T-helper 2 cell treated with Interferon-gamma antibody and Interleukin-4, amounts not matched to agents 5 μg/mL and 100 μg/mL, for 36 hours (primary cell): ENCODE data around the gene STRIT1.

Experiments used
- DNase-seq: peaks from one replicate; pipeline ENCODE4 v3.0.0; 2021; ENCODE audit warnings: low spot score
- H3K27ac Mint-ChIP-seq: one replicate; pipeline ENCODE4 v1.8.0; 2021; ENCODE audit warnings: mild to moderate bottlenecking, mixed read lengths
- H3K27me3 Mint-ChIP-seq: one replicate; pipeline ENCODE4 v1.8.0; 2021; ENCODE audit warnings: low read depth, mixed read lengths
- H3K36me3 Mint-ChIP-seq: one replicate; pipeline ENCODE4 v1.8.0; 2021; ENCODE audit warnings: low read depth, mixed read lengths
- H3K4me1 Mint-ChIP-seq: one replicate; pipeline ENCODE4 v1.8.0; 2021; ENCODE audit warnings: low read depth, mixed read lengths
- H3K4me3 Mint-ChIP-seq: one replicate; pipeline ENCODE4 v1.8.0; 2022; ENCODE audit warnings: mild to moderate bottlenecking, moderate library complexity, mixed read lengths
- H3K9me3 Mint-ChIP-seq: one replicate; pipeline ENCODE4 v1.8.0; 2021; ENCODE audit warnings: mixed read lengths

STRIT1 gene

DNA sequence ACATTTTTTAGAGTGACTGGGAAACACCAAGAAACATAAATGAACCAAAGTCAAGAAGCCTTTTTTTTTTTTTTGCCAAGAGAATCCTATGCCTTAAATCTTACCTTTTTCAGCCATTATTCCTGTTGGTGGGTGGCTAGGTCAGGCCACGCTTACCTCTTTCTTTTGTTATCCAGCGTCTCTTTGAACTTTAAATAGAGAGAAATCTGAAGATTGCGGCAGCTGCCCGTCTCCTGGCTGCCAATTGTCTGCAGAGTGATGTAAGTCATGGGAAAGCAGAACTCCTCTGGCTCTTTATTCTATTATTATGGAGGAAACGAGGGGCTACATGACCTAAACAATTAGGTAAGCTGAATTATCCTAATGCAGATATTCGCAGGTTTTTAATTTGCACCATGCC is at the start of gene STRIT1:
Gene STRIT1, minus strand, starts transcription at position 168 of the 400 bp plus-strand sequence.
- Mint-ChIP-seq H3K27ac (no peak within 1 kb of the TSS), H3K4me1 (no peaks in the 10 kb centered on the region), H3K9me3 (peaks cover 4% of the 10 kb centered on the region), H3K36me3 (no peaks in the 10 kb centered on the region), H3K27me3 (no peaks in the 10 kb centered on the region), H3K4me3 (no peak within 1 kb of the TSS)
- DNase-seq: no peak

DNA sequence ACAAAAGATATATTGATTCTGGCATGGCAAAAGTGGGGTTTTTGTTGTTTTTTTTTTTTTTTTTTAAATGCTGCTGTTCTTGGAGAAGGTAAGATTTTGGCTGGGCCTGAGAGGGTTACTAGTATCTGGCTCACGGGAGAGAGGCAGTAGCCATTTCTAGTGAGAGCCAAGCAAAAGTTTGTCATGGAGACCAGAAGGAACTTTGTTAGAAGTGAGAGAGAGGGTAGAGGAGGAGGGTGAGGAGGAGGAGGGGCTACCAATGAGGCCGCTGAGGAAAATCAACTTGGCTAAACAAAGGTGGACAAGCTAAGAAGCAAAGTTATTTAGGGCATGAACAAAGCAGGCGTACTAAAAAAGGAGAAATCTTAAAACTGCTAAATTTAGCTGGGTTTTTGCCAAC is 48.9 kb upstream of the STRIT1 start:
- Mint-ChIP-seq H3K4me3 (no peak overlapping the region), H3K4me1 (peaks cover 3% of the 10 kb centered on the region), H3K27ac (no peak overlapping the region), H3K27me3 (peaks cover 8% of the 10 kb centered on the region), H3K9me3 (no peaks in the 10 kb centered on the region), H3K36me3 (no peaks in the 10 kb centered on the region)
- no peak for DNase-seq

DNA sequence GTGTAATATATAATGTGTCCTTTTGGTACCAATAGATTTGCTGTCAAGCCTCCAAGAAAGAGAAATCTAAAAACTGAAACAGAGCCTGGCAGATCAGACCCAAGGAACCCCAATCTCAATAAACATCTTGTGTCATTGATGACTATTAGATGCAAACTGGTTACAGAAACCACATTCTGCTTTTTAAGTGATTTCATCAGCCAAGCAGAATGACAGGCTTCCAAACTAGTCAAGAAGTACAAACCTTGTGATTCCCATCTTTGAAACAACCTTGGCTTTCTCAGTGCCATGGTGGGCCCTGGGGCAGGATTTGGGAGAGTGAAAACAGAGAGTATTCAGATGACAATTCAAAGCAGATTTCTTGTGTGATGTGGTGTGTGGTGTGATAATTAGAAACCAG is 45.6 kb upstream of the STRIT1 start:
- Mint-ChIP-seq H3K4me1 (peaks cover 13% of the 10 kb centered on the region), H3K4me3 (no peak overlapping the region), H3K27me3 (peaks cover 8% of the 10 kb centered on the region), H3K9me3 (no peaks in the 10 kb centered on the region), H3K36me3 (no peaks in the 10 kb centered on the region), H3K27ac (no peak overlapping the region)
- DNase-seq: no peak

DNA sequence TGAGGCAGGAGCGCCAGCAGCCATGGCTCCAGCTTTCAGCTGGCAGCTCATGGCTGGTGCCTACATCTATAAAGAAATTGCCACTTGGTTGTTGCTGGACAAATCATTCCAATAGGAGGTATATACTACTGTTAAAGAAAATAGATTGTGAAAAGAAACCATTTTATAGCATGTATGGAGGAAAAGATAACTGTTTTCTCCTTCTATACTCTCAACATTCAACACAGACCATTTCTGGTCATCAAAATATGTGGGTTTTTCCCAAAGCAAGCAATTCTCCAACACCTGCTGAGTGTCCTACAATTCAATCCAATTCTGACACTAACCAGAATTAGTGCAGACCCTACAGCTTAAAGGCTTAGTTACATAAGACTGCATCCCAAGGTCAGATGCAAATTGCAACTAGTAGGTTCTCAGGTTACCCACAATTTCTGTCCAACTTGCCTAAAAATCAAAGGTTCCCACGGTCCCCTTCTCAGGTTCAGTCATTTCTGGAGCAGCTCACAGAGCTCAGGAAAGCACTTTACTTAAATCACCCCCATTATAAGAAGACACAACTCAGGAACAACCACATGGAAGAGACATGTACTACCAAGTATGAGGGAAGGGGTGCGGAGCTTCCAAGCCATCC is 42.4 kb upstream of the STRIT1 start:
- Mint-ChIP-seq H3K27ac (no peak overlapping the region), H3K4me3 (no peak overlapping the region), H3K4me1 (peaks cover 13% of the 10 kb centered on the region), H3K27me3 (peaks cover 5% of the 10 kb centered on the region), H3K9me3 (no peaks in the 10 kb centered on the region), H3K36me3 (no peaks in the 10 kb centered on the region)
- DNase-seq: no peak

DNA sequence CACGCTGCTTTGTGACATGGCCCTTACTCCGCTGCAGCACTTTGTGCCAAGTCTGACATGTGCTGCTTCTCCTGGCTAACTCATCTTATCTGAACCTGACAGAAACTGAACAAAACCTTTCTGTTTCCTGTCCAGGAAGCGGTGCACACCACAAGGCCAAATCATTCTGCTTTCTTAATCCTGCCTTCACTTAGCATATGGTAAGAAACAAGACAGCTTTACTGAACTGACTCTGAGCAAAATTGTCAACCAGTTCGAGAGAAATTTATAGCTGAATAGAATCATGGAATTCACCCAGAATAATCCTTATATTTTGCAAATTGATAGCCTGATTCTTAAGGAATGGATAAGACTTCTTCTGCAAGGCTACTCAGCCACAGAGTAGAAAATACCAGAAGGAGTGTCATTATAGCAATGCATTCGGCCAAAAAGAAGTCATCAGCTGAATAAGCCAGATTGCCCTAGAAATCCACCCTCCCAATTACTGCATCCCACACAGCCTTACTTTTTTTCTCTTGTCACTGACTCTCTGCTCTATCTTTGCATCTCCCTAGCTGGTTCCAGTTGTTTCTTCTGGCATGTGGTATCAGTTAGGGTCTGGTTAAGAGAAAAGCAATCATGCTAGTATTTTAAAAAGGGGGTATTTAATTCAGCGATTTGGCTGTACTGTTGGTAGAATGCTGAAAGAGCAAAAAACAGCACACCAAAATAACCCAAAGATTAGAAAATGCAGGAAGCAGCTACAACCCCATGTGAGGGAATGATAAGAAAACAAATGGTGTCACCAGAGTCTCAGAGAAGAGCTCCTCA is 41.6 kb upstream of the STRIT1 start:
- Mint-ChIP-seq H3K36me3 (no peaks in the 10 kb centered on the region), H3K4me3 (no peak overlapping the region), H3K9me3 (no peaks in the 10 kb centered on the region), H3K4me1 (peaks cover 13% of the 10 kb centered on the region), H3K27ac (no peak overlapping the region), H3K27me3 (peaks cover 5% of the 10 kb centered on the region)
- peak; percentile 6 for DNase-seq

DNA sequence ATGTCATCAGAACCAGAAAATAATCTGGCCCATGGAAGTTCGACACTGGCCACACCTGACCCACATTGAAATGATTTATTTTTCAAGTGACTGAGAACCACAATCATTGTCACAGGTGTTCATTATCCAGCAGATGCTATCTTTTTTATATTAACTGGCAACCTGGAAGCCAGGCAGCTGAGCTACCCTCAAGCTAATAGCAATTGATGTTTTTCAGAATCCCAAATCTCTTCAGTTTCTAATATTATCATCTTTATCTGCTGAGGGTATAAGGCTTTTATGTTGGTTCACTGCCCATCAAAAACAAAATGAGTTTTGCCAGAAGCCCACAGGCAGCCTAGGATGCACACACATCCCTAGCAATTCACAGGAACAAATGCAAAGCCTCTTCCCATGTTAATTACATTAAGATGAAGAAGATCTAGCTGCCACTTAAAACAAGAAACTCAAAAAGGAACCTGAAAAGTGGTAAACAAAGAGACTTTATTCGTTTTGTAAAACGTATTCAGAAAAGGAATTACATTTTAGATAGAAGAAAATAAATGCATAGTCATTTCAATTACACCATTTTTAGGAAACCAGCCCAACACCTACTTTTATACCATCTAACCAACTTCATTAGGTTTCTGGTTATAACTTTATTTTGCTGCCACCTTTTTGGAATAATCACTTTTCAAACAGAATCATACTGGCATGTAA is 40.9 kb upstream of the STRIT1 start:
- no peak for DNase-seq
- H3K4me1 Mint-ChIP-seq: peaks cover 10% of the 10 kb centered on the region
- H3K9me3 Mint-ChIP-seq: no peaks in the 10 kb centered on the region
- H3K36me3 Mint-ChIP-seq: no peaks in the 10 kb centered on the region
- peaks cover 2% of the 10 kb centered on the region for H3K27me3 Mint-ChIP-seq
- no peak overlapping the region for H3K27ac Mint-ChIP-seq
- no peak overlapping the region for H3K4me3 Mint-ChIP-seq

DNA sequence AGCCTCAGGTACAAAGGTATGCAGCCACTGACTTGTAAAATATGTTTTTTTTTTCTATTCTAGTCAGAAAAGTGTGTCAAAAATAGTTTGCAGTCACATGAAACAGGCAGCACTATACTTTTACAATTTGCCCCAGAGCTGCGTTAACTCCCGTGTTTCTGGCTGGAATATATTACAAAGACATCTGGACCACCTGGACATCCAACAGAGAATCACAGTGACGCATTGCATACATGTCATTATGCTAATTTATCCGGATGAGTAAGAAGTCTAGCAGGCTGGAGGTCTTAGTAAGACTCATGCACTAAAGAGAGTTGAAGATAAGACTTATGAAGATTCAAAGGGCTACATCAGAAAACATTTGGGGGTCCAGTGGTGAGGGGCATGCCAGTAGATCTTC is 39.2 kb upstream of the STRIT1 start:
- H3K4me1 Mint-ChIP-seq: peaks cover 10% of the 10 kb centered on the region
- H3K27me3 Mint-ChIP-seq: peaks cover 8% of the 10 kb centered on the region
- DNase-seq: no peak
- no peak overlapping the region for H3K4me3 Mint-ChIP-seq
- no peaks in the 10 kb centered on the region for H3K36me3 Mint-ChIP-seq
- H3K27ac Mint-ChIP-seq: no peak overlapping the region
- H3K9me3 Mint-ChIP-seq: no peaks in the 10 kb centered on the region

DNA sequence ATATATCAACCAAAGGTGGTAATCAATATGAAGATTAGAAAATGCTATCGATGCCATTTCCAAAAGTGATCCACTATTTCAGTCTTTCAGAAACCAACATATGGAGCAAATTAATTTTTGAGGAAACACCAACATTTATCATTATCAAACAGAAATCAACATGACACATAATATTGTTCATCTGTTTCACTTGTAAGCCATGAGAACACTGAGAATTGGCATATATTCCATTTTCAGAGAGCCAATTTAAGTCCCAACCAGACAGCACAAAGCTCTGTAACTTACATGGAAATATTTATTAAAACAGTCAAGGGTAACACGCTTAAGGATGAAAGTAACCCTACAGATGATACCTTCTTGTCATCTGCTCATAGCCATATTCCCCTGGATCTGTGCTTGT is 37.6 kb upstream of the STRIT1 start:
- Mint-ChIP-seq H3K4me1 (peaks cover 10% of the 10 kb centered on the region), H3K27me3 (peaks cover 8% of the 10 kb centered on the region)
- DNase-seq: no peak

DNA sequence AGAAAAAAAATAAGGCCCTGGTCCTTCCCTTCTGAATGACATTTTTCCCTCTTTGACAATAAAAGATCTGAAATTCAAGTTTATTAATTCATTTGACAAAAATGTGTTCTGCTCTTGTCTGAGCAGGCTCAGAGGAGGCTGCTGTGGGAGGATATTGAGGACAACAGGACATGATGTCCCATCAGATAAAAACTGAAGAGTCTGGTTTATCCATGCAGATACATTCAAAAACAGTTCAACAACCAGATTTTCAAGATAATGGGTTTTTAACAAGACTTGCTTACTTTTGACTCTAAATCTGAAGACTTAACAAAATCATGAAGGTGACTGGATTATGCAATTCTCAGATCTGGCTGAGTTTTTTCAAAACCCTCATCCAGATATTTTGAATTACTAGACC is 36.9 kb upstream of the STRIT1 start:
- no peak for DNase-seq
- Mint-ChIP-seq H3K4me3 (no peak overlapping the region), H3K27ac (no peak overlapping the region), H3K9me3 (no peaks in the 10 kb centered on the region), H3K27me3 (peaks cover 8% of the 10 kb centered on the region), H3K4me1 (peaks cover 7% of the 10 kb centered on the region), H3K36me3 (no peaks in the 10 kb centered on the region)

More for the DNA sequence above, 37.6 kb upstream of the STRIT1 start:
- Mint-ChIP-seq H3K36me3 (no peaks in the 10 kb centered on the region), H3K27ac (no peak overlapping the region), H3K4me3 (no peak overlapping the region), H3K9me3 (no peaks in the 10 kb centered on the region)

DNA sequence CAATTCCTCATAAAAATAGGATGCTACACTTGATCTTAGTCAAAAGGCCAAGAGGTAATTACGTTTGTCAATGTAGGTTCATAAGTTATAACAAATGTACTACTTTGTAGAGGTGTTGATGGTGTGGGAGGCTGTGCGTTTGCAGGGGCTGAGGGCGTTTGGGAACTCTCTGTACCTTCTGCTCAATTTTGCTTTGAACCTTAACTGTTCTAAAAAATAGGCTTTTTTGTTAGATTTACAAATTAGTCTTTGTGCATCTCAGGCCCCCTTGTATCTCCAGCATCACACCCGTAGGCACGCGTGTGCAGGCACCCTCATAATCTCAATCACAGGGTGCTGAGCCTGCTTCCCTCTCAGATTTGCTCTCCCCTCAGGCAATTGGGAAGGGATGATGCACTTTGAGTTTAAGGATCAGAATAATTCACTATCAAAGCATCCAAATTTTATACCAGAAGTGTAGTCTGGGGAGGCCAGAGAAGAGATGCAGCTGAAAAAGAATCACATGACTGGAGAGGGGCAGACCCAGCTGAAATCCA is 36.1 kb upstream of the STRIT1 start:
- Mint-ChIP-seq H3K27me3 (peaks cover 8% of the 10 kb centered on the region), H3K4me3 (no peak overlapping the region), H3K4me1 (peaks cover 1% of the 10 kb centered on the region), H3K27ac (no peak overlapping the region), H3K9me3 (no peaks in the 10 kb centered on the region), H3K36me3 (no peaks in the 10 kb centered on the region)
- no peak for DNase-seq

DNA sequence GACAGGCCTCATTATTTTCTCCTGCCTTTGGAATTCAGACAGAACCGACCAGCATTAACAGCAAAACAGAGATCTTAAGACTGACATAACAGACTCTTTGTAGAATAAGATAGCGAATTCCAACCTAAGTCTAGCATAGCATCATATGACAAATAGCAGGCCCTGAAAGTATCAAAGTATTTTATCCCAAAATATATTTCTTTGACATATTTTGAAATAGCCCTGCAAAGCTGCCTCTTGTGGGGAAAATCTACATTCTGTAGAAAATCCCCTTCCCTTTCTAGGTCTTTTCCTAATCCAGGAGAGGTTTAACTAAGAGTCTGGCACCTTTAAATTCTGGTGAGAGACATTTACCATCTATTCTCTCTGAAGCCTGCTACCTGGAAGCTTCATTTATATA is 34.4 kb upstream of the STRIT1 start:
- Mint-ChIP-seq H3K4me1 (no peaks in the 10 kb centered on the region), H3K27ac (no peak overlapping the region), H3K36me3 (no peaks in the 10 kb centered on the region), H3K27me3 (peaks cover 8% of the 10 kb centered on the region), H3K9me3 (no peaks in the 10 kb centered on the region), H3K4me3 (no peak overlapping the region)
- DNase-seq: no peak

DNA sequence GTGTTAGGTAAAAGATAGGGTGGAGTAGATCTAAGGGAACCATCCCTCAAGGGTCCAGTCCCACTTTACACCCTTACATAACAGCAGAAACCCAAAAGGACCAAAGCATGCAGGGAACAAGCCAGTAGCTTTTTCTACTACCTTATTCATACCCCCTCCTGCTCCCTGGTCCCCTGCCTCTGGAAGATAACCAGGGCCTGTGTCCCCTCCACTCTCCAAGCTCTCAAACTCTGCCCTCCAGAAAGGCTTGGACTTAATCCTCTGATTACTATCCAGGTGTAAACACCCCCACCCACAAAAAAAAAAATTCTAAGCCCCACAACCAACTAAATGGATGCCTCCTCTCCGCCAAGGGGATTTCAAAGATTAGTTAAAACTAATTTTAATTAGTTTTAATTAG is 33.9 kb upstream of the STRIT1 start:
- Mint-ChIP-seq H3K36me3 (no peaks in the 10 kb centered on the region), H3K9me3 (no peaks in the 10 kb centered on the region), H3K4me3 (no peak overlapping the region), H3K27me3 (peaks cover 8% of the 10 kb centered on the region), H3K27ac (no peak overlapping the region), H3K4me1 (no peaks in the 10 kb centered on the region)
- DNase-seq: no peak

DNA sequence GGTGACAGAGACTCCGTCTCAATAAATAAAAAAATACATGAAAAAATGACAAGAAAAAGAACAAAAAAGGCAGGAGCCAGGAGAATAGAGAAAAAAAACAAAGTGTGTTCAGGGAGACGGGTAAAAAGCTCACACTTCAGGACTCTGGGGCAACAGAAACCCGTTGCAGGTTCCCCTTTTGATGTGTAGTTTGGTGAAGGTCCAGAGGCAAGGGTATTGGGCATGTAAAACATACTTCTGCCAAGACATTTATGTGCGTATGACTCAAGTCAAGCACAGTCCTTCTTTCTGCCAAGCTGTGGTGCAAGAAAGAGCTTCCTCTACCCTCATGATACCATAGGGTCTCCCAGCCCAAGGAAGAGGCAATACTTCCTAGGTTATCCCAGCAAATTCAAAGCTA is 33.4 kb upstream of the STRIT1 start:
- no peaks in the 10 kb centered on the region for H3K9me3 Mint-ChIP-seq
- peaks cover 6% of the 10 kb centered on the region for H3K27me3 Mint-ChIP-seq
- no peak for DNase-seq
- H3K4me3 Mint-ChIP-seq: no peak overlapping the region
- no peaks in the 10 kb centered on the region for H3K4me1 Mint-ChIP-seq
- H3K36me3 Mint-ChIP-seq: no peaks in the 10 kb centered on the region
- H3K27ac Mint-ChIP-seq: no peak overlapping the region

DNA sequence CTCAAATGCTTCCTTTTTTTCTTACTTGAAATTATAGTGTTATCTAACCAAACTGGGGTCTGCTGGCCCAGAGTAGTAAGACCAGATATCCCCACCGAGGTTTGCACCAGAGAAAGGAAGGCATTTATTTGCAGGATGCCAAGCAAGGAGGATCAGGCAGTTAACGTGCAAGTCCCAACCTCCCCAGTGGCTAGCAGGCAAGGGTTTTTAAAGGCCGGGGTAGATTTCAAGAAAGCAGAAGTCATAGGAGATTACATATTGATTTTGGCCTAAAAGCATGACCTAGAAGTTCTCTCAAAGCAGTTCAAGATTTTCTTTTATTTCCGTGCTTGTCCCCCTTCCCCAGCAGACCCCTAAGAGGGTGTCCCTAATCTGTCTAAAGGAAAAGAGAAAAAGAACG is 32.8 kb upstream of the STRIT1 start:
- Mint-ChIP-seq H3K27ac (no peak overlapping the region), H3K9me3 (no peaks in the 10 kb centered on the region), H3K4me3 (no peak overlapping the region), H3K36me3 (no peaks in the 10 kb centered on the region), H3K4me1 (no peaks in the 10 kb centered on the region), H3K27me3 (peaks cover 6% of the 10 kb centered on the region)
- DNase-seq: no peak
